Activated T-helper 1 cell treated with anti-CD3 and anti-CD28 coated beads, Interleukin-12 subunit alpha, Interleukin-12 subunit beta, Interleukin-2, Interleukin-4 antibody, amounts not matched to agents 30 ng/mL and 10 ng/mL and 1 ng/mL, durations not matched to agents 14 hours and 24 hours and 36 hours (primary cell): Measurements from ENCODE around the gene TUBG2. TPM values are rescaled to one million over a fixed set of nuclear protein-coding genes. Genes with fewer than 3 reads are reported as not detected.
"Not testable (repeated sequence)": the region's sequence is repeated elsewhere in the genome, so short reads cannot be mapped to it uniquely, and the experiment has no call there.

Experiments
- DNase-seq: peaks from one replicate; pipeline ENCODE4 v3.0.0; 2021; ENCODE audit warnings: low spot score
- H3K27ac Mint-ChIP-seq: one replicate; pipeline ENCODE4 v1.8.0; 2021; ENCODE audit warnings: mild to moderate bottlenecking, mixed read lengths
- H3K27me3 Mint-ChIP-seq: one replicate; pipeline ENCODE4 v1.8.0; 2022; ENCODE audit warnings: mild to moderate bottlenecking, moderate library complexity, mixed read lengths; ENCODE audit not compliant: insufficient read depth
- H3K36me3 Mint-ChIP-seq: one replicate; pipeline ENCODE4 v1.8.0; 2021; ENCODE audit warnings: low read depth, mixed read lengths
- H3K4me1 Mint-ChIP-seq: one replicate; pipeline ENCODE4 v1.8.0; 2021; ENCODE audit warnings: low read depth, mixed read lengths
- H3K4me3 Mint-ChIP-seq: one replicate; pipeline ENCODE4 v1.8.0; 2021; ENCODE audit warnings: mild to moderate bottlenecking, moderate library complexity, mixed read lengths
- H3K9me3 Mint-ChIP-seq: one replicate; pipeline ENCODE4 v1.8.0; 2021; ENCODE audit warnings: mixed read lengths
- intact Hi-C: fragments of 100-400 bp; cut with micrococcal nuclease; formaldehyde crosslinking; loops from one replicate; pipeline ENCODE4 v1.15.1; 2024
- total RNA-seq: library from RNA; stranded (reverse); gene quantifications from 2 replicates; pipeline ENCODE4 v1.2.3, GENCODE V29; 2022

Gene TUBG2
- total RNA-seq, 1 donor from 2014 or later, result 9.1 TPM

DNA sequence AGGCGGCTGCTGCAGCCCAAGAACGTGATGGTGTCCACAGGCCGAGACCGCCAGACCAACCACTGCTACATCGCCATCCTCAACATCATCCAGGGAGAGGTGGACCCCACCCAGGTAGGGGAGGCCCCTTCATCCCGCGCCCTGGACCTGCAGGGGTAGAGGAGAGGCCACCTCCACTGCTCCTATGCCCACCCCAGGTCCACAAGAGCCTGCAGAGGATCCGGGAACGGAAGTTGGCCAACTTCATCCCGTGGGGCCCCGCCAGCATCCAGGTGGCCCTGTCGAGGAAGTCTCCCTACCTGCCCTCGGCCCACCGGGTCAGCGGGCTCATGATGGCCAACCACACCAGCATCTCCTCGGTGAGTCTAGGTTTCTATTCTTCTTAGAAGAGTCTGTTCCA lies 7.0 kb downstream of the TUBG2 start:
- peaks cover 22% of the 10 kb centered on the region for H3K27me3 Mint-ChIP-seq
- H3K36me3 Mint-ChIP-seq, result peaks cover 11% of the 10 kb centered on the region
- H3K27ac Mint-ChIP-seq, H3K9me3 Mint-ChIP-seq, H3K4me1 Mint-ChIP-seq, intact Hi-C loops, H3K4me3 Mint-ChIP-seq, DNase-seq: not testable (repeated sequence)

DNA sequence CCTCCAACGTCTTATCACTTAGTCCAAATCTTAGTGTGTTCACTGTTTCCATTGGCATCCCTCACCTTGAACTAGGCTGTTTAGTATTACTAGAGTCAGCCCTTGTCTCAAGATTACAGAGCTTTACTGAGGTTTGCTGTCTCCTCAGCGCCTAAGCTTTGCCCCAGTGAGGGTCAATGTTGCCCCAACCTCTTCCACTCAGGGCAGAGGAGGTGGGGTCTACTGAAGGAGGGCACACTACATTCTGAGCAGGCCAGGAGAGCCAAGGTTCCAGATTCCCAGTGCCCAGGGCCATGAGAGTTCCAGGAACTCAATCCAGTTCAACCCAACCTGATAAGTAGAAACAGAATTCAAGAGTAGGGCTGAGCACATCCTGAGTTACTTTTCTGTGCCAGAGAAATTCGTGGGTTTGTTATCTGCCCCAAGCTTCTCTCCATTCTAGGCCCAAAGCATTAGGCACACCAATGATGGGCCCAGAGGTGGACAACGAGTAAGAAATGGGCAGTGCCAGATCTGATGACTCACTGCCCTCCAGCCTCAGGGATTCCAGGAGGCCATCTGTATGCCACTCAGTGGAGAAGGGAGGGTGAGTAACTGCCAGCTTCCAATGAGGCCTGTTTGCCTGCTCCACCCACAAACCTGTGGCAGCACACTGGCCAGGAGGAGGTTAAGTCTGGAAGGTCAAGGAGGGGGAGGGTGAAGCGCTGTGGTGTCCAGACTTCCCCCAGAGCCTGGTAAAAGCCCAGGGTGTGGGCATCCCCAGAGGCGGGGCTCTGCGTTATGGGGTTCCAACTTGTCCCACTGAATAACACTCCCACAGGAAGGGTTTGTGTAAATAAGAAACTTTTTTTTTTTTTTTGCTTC lies 8.2 kb downstream of the TUBG2 start:
- intact Hi-C loops, result no loop called here
- Mint-ChIP-seq H3K27ac (no peak overlapping the region), H3K27me3 (peaks cover 30% of the 10 kb centered on the region), H3K36me3 (peaks cover 8% of the 10 kb centered on the region), H3K4me3 (no peak overlapping the region), H3K4me1 (peaks cover 16% of the 10 kb centered on the region), H3K9me3 (no peaks in the 10 kb centered on the region)
- no peak for DNase-seq

DNA sequence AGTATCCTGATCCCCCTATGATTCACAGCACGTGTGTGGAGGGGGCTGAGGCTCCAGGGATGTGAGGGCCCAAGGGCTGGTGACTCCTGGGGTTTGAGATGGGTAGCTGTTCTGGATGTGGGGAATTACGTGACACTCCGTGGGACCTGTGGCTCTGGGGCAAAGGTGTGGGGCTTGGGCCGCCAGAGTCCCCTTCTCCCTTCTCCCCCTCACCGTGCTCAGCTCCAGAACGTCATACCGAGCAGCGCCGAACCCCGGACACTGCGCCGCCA lies 10.6 kb downstream of the TUBG2 start:
- no peaks in the 10 kb centered on the region for H3K9me3 Mint-ChIP-seq
- peaks cover 8% of the 10 kb centered on the region for H3K36me3 Mint-ChIP-seq
- no peak for DNase-seq
- peak overlapping the region; percentile 15 for H3K4me3 Mint-ChIP-seq
- no peak overlapping the region for H3K27ac Mint-ChIP-seq
- H3K27me3 Mint-ChIP-seq, result peaks cover 44% of the 10 kb centered on the region
- peaks cover 22% of the 10 kb centered on the region for H3K4me1 Mint-ChIP-seq
- intact Hi-C loops, result no loop called here

DNA sequence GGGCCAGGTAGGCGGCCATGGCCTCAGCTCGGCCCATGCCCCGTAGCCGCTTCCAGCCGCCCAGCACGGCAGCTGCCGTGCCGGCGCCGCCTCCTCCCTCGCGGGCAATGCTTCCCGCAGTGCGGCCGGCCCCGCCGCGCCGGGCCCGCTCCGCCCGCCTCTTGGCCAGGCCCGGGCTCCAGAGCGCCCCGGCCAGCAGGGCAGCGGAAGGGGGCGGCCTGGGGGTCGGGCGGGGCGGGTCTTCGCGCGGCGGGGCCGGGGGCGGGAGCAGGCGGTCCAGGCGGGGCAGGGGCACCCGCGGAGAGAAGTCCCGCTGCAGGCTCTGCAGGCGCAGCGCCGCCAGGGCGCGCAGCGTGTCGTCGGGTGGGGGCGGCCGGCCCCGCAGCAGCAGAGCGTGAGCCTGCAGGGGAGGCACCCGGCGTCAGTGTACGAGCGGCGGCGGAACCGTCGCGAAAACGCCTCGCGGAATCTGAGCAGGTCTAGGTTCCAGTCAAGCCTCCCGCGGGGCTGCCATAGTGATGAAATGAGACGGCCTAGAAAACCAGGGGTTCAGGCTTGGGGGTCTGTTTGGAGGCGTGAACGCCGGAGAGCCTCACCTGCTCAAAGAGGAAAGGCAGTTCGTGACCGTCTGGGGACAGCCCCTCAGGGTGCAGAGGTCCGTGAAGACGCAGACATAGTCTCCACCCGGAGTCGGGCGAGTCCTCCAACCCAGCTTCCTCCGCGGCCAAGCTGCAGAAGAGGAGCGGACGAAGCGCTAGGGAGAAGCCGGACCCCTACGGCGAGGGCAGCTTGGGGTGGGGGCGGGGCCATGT lies 11.1 kb downstream of the TUBG2 start:
- peaks cover 49% of the 10 kb centered on the region for H3K27me3 Mint-ChIP-seq
- intact Hi-C loops, result loop anchor here (1.0 to 5.0 kb wide), 2 partner anchors 8 to 112 kb away; partner anchors contain the start of gene WNK4
- no peak for DNase-seq
- H3K4me1 Mint-ChIP-seq, result peaks cover 25% of the 10 kb centered on the region
- H3K27ac Mint-ChIP-seq, result no peak overlapping the region
- peaks cover 8% of the 10 kb centered on the region for H3K36me3 Mint-ChIP-seq
- peak overlapping the region; percentile 74 for H3K4me3 Mint-ChIP-seq
- no peaks in the 10 kb centered on the region for H3K9me3 Mint-ChIP-seq

DNA sequence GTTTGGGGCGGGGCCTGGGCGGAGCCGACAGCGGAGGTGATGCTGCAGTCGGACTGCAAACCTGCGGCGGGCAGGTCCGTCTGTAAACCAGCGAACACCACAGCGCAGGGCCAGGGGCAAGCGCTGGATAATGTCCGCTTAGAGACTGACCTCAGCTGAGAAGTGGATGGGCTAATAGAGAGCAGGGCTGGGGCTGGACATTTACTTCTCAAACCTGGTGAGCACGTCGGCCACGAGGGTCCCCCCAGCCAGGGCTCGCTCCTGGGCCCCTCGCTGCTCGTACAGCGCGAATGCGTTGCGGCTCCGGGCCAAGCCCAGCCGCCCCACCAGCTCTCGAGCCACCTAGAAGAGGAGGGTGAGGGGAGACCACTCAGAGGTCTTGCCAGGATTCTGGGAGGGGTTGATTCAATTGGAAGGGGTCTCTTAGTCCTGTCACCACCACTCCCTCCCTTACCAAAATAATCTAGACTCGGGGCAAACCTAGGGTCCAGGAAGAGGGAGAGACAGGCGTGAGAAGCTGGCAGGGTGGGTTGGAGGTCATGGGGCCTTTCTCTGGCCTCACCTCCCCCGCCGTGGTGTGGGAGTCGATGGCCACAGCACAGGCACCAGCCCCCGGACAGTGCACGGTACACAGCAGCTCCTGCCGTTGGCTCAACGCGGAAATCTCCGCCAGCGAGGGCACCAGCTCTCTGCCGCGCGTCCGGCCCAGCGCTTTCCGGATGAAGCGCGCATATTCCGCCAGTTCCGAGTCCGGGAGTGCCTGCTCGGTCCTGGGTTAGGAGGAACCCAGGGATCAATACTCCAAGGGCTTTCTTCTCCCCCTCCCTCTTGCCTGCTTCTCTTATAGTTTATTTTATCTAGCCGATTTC lies 11.9 kb downstream of the TUBG2 start:
- H3K4me1 Mint-ChIP-seq, result peaks cover 25% of the 10 kb centered on the region
- H3K36me3 Mint-ChIP-seq, result peaks cover 5% of the 10 kb centered on the region
- intact Hi-C loops, result loop anchor here (1.0 to 5.0 kb wide), 2 partner anchors 7 to 111 kb away; partner anchors contain the start of gene WNK4
- no peaks in the 10 kb centered on the region for H3K9me3 Mint-ChIP-seq
- DNase-seq, result no peak
- no peak overlapping the region for H3K27ac Mint-ChIP-seq
- peak overlapping the region; percentile 74 for H3K4me3 Mint-ChIP-seq
- peaks cover 49% of the 10 kb centered on the region for H3K27me3 Mint-ChIP-seq

DNA sequence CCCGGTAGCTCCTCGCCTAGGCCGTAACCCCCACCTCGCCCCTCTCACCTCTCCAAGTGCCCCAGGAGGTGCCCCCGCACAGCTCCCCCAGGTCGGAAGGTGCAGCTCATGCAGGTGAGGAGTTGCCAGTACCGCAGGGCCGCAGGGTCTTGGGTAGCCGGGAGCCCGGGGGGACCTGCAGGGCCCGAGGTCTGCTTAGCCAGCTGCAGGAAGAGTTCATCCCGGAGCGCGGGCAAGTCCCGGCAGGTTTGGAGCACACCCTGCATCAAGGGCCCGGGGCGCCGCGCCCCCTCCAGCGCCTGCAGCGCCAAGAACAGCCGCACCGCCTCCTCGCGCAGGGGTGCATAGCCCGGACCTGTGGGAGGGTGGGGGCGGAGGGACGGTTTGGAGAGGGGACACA lies 13.0 kb downstream of the TUBG2 start:
- no peak for DNase-seq
- no peak overlapping the region for H3K27ac Mint-ChIP-seq
- no peaks in the 10 kb centered on the region for H3K9me3 Mint-ChIP-seq
- peaks cover 28% of the 10 kb centered on the region for H3K4me1 Mint-ChIP-seq
- no peak overlapping the region for H3K4me3 Mint-ChIP-seq
- H3K27me3 Mint-ChIP-seq, result peaks cover 55% of the 10 kb centered on the region
- intact Hi-C loops, result loop anchor here (5.0 kb wide), 1 partner anchor 110 kb away; the partner anchor contains the start of gene WNK4
- H3K36me3 Mint-ChIP-seq, result peaks cover 5% of the 10 kb centered on the region

DNA sequence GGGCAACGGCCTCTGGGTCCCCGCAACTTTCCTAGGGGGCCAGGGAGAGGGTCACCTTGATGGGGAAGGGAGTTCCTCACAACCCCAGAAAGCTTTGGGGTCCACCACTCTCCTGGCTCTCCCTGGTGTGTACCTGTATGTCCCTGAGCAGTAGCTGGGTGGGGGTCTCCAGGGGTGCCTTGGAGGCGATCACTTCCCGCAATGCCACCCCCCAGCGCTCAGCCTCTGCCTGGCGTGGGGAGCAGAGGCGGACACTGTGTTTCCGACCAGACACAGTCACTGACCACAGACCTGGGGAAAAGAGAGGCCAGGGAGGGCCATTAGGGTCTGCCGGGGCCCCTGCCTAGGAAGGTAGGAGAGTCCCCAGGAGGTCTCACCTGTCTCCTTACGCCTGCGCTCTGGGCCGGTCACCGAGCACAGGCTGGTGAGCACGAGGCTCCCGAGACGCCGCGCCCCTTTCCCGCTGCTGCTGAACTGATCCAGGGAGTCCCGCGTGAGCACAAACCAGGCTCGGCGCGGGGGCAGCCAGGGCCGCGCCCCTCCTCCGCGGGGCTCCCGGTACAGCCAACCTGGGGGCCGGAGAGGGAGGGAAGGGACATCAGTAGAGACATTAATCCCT lies 14.3 kb downstream of the TUBG2 start:
- H3K9me3 Mint-ChIP-seq, result no peaks in the 10 kb centered on the region
- H3K27ac Mint-ChIP-seq, result no peak overlapping the region
- peaks cover 41% of the 10 kb centered on the region for H3K4me1 Mint-ChIP-seq
- H3K27me3 Mint-ChIP-seq, result peaks cover 54% of the 10 kb centered on the region
- no peak overlapping the region for H3K4me3 Mint-ChIP-seq
- no peak for DNase-seq
- intact Hi-C loops, result loop anchor here (5.0 kb wide), 1 partner anchor 109 kb away; the partner anchor contains the start of gene WNK4
- peaks cover 5% of the 10 kb centered on the region for H3K36me3 Mint-ChIP-seq

DNA sequence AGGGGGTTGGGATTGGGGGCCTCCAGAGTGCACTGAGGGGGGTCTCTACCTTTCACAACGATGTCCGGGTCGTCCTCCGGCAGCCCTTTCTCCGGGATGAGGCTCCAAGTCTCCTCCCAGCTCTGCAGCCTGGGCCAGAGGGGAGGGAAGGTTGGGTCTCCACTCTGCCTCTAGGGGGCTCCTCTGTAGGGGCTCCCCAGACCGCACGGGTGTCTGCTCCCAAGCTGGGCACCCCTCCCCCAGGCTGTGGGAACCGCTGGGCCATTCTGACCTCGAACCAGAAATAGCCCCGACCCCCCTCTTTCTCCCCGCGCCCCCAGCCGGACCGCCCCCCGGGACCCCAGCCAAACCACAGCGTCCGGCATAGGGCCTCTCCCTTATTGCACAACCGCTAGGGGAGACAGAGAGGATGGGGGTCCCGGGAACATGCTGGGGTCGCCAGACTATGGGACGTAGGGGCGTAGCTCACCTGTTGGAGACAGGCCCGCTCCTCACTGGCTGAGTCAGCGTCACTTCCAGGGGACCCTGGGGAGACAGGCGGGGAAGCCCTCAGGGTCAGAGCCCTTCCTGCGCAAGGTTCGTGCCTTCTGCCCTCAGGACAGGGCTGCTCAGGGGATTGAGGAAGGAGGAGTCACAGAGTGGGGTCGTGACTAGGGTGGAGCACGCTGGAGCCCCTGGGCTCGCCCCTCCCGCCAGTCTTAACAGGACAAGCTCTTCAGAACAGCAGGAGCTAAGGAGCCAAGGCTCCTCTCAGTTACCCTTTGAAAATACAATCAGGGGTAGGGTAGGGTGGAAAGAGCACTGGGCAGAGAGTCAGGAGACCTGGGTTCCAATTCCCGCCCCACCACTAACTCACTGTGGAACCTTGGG lies 15.0 kb downstream of the TUBG2 start:
- Mint-ChIP-seq H3K36me3 (peaks cover 3% of the 10 kb centered on the region), H3K9me3 (no peaks in the 10 kb centered on the region), H3K27ac (peak overlapping the region; percentile 29), H3K27me3 (peaks cover 48% of the 10 kb centered on the region), H3K4me1 (peaks cover 49% of the 10 kb centered on the region), H3K4me3 (peak overlapping the region; percentile 58)
- intact Hi-C loops, result loop anchor here (5.0 kb wide), 1 partner anchor 108 kb away; the partner anchor contains the start of gene WNK4
- DNase-seq, result no peak

DNA sequence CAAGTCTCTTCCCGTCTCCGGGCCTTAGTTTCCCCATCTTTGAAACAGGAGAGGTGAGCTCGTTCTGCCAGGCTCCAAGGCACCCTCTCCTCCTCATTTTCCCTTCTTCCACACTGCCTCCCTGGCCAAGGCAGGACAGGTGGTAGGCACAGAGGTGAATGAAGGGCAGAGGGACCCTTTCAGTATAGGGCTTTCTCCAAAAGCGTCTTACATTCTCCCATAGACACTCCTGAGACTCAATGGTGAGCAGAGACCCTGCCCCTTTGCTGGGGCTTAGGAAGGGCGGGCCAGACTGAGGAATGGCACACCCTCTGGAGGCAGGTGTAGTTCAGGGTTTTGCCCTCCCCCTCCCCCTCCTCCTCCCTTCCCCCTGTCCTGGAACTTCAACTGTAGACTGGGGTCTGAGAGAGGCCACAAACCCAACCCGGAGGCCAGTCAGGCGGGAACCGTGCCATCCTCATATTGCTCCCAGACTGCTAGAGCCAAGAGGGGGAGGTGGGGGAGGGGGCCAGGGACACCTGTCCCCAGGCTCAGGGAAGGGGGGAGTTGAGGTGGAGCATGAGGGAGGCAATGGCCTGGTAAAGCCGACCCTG lies 15.8 kb downstream of the TUBG2 start:
- peaks cover 53% of the 10 kb centered on the region for H3K4me1 Mint-ChIP-seq
- H3K9me3 Mint-ChIP-seq, result no peaks in the 10 kb centered on the region
- H3K27ac Mint-ChIP-seq, result no peak overlapping the region
- peaks cover 42% of the 10 kb centered on the region for H3K27me3 Mint-ChIP-seq
- intact Hi-C loops, result loop anchor here (5.0 kb wide), 3 partner anchors 97 to 347 kb away; partner anchors contain the start of genes VAT1, VPS25 and WNK4
- no peak for DNase-seq
- H3K4me3 Mint-ChIP-seq, result peak overlapping the region; percentile 26
- no peaks in the 10 kb centered on the region for H3K36me3 Mint-ChIP-seq

DNA sequence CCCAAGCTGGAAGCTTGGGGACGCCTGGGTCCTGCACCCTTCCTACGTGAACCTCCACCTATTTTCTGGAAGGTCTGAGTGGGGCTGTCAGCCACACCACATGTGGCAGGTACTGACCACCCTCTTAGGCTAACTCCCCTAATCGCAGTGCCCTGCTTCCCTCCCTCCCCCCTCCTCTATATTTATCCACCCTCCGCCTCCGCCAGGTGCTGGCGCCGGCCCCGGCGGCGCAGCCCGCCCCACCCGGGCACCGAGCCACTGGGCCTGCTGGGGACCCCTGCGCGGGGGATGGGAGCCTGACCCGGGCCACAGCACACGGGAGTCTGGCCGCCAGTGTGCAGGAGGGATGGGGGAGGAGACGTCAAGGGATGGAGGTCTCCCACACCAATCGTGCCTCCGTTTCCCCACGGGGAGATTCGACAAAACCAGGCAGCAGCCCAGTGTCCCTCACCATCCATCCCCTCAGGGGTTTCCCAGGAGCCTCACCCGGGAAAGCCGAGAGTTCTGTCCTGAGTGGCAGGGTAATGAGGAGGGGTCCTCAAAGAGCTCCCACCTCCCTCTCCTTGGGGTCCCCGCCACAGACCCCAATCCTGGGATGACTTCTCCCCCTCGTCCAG lies 16.4 kb downstream of the TUBG2 start:
- Mint-ChIP-seq H3K36me3 (no peaks in the 10 kb centered on the region), H3K27ac (no peak overlapping the region), H3K27me3 (peaks cover 39% of the 10 kb centered on the region), H3K4me1 (peaks cover 50% of the 10 kb centered on the region), H3K4me3 (peak overlapping the region; percentile 72), H3K9me3 (no peaks in the 10 kb centered on the region)
- no peak for DNase-seq
- intact Hi-C loops, result loop anchor here (5.0 kb wide), 2 partner anchors 97 to 347 kb away; partner anchors contain the start of genes VAT1 and VPS25
